ENCODE data around the gene PIK3R6. TPM values are rescaled to one million over a fixed set of nuclear protein-coding genes. Genes with fewer than 3 reads are reported as not detected.

The PIK3R6 gene
- polyA plus RNA-seq, 1 donor (not counting 4 experiments of a cell fraction or from before 2014, with no cell fraction given): 0.03 TPM

DNA sequence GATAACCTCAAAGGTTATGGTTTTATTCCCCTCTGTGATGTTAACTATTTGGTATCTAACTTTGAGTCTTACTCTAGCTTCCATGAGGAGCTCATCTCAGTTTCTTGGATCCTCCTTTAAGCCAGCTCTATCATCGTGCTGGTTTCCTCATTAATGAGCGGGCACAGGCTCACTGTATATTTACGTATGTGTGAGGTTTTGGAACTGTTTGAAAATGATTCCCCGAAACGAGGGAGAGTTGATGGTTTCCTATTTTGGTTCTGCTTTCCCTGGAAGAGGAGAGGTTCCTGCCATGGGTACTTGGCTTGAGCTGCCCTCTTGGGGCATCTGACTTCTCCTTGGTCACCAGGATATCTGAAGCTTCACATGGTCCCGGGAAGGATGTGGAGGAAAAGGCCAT, 32.7 kb upstream of the PIK3R6 start:
- Histone ChIP-seq H4K20me1 (ENCODE audit: control insufficient read depth, extremely low read depth, insufficient read depth, low read length) (no peaks in the 10 kb centered on the region), H3K79me2 (ENCODE audit: control insufficient read depth, insufficient read depth, low read length) (no peaks in the 10 kb centered on the region)

GRCh38 chr17:8898636-8899035, 31.2 kb upstream of the PIK3R6 start:
- Histone ChIP-seq H3K9me1 (ENCODE audit: control insufficient read depth, extremely low read depth, insufficient read depth, low read length) (no peaks in the 10 kb centered on the region), H3K4me2 (ENCODE audit: control insufficient read depth, extremely low read depth, insufficient read depth, low read depth, low read length) (no peak overlapping the region), H3K4me3 (ENCODE audit: control insufficient read depth in 2 of 3, extremely low read depth in 1 of 3, insufficient read depth in 2 of 3, low read depth in 1 of 3, low read length in 3 of 3) (no peak overlapping the region), H2AFZ (ENCODE audit: control insufficient read depth, low read length) (no peak overlapping the region), H3K27ac (ENCODE audit: control insufficient read depth, insufficient read depth, low read length) (no peak overlapping the region), H3K9me3 (ENCODE audit: control insufficient read depth, low read depth, low read length) (no peaks in the 10 kb centered on the region), H3K36me3 (ENCODE audit: control insufficient read depth in 2 of 2, extremely low read depth in 1 of 2, insufficient read depth in 2 of 2, low read length in 2 of 2) (no peaks in the 10 kb centered on the region), H3K4me1 (ENCODE audit: control insufficient read depth, extremely low read depth, insufficient read depth, low read length) (no peaks in the 10 kb centered on the region), H3K79me2 (ENCODE audit: control insufficient read depth, insufficient read depth, low read length) (no peaks in the 10 kb centered on the region), H3K27me3 (ENCODE audit: control insufficient read depth, extremely low read depth, insufficient read depth, low read length) (peaks cover 7% of the 10 kb centered on the region), H3K9ac (ENCODE audit: control insufficient read depth, extremely low read depth, insufficient read depth, low read length) (no peak overlapping the region), H4K20me1 (ENCODE audit: control insufficient read depth, extremely low read depth, insufficient read depth, low read length) (no peaks in the 10 kb centered on the region)
- TF ChIP-seq, protein P1, sequence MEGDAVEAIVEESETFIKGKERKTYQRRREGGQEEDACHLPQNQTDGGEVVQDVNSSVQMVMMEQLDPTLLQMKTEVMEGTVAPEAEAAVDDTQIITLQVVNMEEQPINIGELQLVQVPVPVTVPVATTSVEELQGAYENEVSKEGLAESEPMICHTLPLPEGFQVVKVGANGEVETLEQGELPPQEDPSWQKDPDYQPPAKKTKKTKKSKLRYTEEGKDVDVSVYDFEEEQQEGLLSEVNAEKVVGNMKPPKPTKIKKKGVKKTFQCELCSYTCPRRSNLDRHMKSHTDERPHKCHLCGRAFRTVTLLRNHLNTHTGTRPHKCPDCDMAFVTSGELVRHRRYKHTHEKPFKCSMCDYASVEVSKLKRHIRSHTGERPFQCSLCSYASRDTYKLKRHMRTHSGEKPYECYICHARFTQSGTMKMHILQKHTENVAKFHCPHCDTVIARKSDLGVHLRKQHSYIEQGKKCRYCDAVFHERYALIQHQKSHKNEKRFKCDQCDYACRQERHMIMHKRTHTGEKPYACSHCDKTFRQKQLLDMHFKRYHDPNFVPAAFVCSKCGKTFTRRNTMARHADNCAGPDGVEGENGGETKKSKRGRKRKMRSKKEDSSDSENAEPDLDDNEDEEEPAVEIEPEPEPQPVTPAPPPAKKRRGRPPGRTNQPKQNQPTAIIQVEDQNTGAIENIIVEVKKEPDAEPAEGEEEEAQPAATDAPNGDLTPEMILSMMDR (optimal IDR thresholded peaks at IDR 0.05 in 1 of 3, IDR thresholded peaks at IDR 0.05 in 1 of 3, conservative IDR thresholded peaks at IDR 0.05 in 1 of 3; ENCODE audit: extremely low read depth in 1 of 3, insufficient read depth in 2 of 3, low read length in 3 of 3): no peak
- no peak for TF ChIP-seq EZH2 (IDR thresholded peaks at IDR 0.05; ENCODE audit: low read length)
- dilution Hi-C loops (cut with MboI; ENCODE audit: extremely low pct_ligation_motif_present, low sequenced_read_pairs): no loop called here
- FAIRE-seq (no peak), DNase-seq (ENCODE audit: low read depth, low spot score) (no peak)

More for the DNA sequence above, 32.7 kb upstream of the PIK3R6 start:
- Histone ChIP-seq H2AFZ (ENCODE audit: control insufficient read depth, low read length) (no peak overlapping the region), H3K4me3 (ENCODE audit: control insufficient read depth in 2 of 3, extremely low read depth in 1 of 3, insufficient read depth in 2 of 3, low read depth in 1 of 3, low read length in 3 of 3) (no peak overlapping the region), H3K9me3 (ENCODE audit: control insufficient read depth, low read depth, low read length) (no peaks in the 10 kb centered on the region), H3K27ac (ENCODE audit: control insufficient read depth, insufficient read depth, low read length) (no peak overlapping the region), H3K4me2 (ENCODE audit: control insufficient read depth, extremely low read depth, insufficient read depth, low read depth, low read length) (no peak overlapping the region), H3K36me3 (ENCODE audit: control insufficient read depth in 2 of 2, extremely low read depth in 1 of 2, insufficient read depth in 2 of 2, low read length in 2 of 2) (no peaks in the 10 kb centered on the region), H3K9me1 (ENCODE audit: control insufficient read depth, extremely low read depth, insufficient read depth, low read length) (no peaks in the 10 kb centered on the region), H3K9ac (ENCODE audit: control insufficient read depth, extremely low read depth, insufficient read depth, low read length) (no peak overlapping the region), H3K27me3 (ENCODE audit: control insufficient read depth, extremely low read depth, insufficient read depth, low read length) (no peaks in the 10 kb centered on the region), H3K4me1 (ENCODE audit: control insufficient read depth, extremely low read depth, insufficient read depth, low read length) (no peaks in the 10 kb centered on the region)
- dilution Hi-C loops (cut with MboI; ENCODE audit: extremely low pct_ligation_motif_present, low sequenced_read_pairs): no loop called here
- no peak for DNase-seq (ENCODE audit: low read depth, low spot score)
- no peak for TF ChIP-seq EZH2 (IDR thresholded peaks at IDR 0.05; ENCODE audit: low read length)
- TF ChIP-seq, protein P1 (optimal IDR thresholded peaks at IDR 0.05 in 1 of 3, IDR thresholded peaks at IDR 0.05 in 1 of 3, conservative IDR thresholded peaks at IDR 0.05 in 1 of 3; ENCODE audit: extremely low read depth in 1 of 3, insufficient read depth in 2 of 3, low read length in 3 of 3): no peak
- no peak for FAIRE-seq
